Measurements from ENCODE around the gene UPF1.

UPF1 gene

GRCh38 chr19:18859676-18860301, 28.0 kb downstream of the UPF1 start:
- Histone ChIP-seq H3K9me3 (ENCODE audit: insufficient read depth, low read length) (no peaks in the 10 kb centered on the region), H3K9ac (ENCODE audit: low read length) (no peak overlapping the region), H3K27ac (ENCODE audit: low read depth, low read length) (no peak overlapping the region), H4K20me1 (ENCODE audit: low read depth, low read length) (no peaks in the 10 kb centered on the region; the same call in 1 of the 2 replicates), H3K27me3 (ENCODE audit: low read length) (no peaks in the 10 kb centered on the region), H3K79me2 (ENCODE audit: insufficient read depth, low read length) (no peaks in the 10 kb centered on the region), H3K9me2 (replicated peaks; ENCODE audit: insufficient read depth, low read length) (no peaks in the 10 kb centered on the region), H3F3A (ENCODE audit: insufficient read depth) (no peaks in the 10 kb centered on the region), H2AFZ (ENCODE audit: low read depth, low read length, severe bottlenecking) (no peak overlapping the region), H3K4me2 (ENCODE audit: low read depth, low read length, poor library complexity, severe bottlenecking) (no peak overlapping the region), H3K4me3 (ENCODE audit: insufficient read depth, low read length, poor library complexity, severe bottlenecking) (no peak overlapping the region), H3K36me3 (ENCODE audit: low read length) (no peaks in the 10 kb centered on the region)
- TF ChIP-seq, protein P1, sequence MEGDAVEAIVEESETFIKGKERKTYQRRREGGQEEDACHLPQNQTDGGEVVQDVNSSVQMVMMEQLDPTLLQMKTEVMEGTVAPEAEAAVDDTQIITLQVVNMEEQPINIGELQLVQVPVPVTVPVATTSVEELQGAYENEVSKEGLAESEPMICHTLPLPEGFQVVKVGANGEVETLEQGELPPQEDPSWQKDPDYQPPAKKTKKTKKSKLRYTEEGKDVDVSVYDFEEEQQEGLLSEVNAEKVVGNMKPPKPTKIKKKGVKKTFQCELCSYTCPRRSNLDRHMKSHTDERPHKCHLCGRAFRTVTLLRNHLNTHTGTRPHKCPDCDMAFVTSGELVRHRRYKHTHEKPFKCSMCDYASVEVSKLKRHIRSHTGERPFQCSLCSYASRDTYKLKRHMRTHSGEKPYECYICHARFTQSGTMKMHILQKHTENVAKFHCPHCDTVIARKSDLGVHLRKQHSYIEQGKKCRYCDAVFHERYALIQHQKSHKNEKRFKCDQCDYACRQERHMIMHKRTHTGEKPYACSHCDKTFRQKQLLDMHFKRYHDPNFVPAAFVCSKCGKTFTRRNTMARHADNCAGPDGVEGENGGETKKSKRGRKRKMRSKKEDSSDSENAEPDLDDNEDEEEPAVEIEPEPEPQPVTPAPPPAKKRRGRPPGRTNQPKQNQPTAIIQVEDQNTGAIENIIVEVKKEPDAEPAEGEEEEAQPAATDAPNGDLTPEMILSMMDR (IDR thresholded peaks at IDR 0.05; ENCODE audit: insufficient read depth, low read length, poor library complexity, severe bottlenecking), result no peak
- TF ChIP-seq EZH2phosphoT487 (conservative IDR thresholded peaks at IDR 0.05; ENCODE audit: low read length), result no peak

DNA sequence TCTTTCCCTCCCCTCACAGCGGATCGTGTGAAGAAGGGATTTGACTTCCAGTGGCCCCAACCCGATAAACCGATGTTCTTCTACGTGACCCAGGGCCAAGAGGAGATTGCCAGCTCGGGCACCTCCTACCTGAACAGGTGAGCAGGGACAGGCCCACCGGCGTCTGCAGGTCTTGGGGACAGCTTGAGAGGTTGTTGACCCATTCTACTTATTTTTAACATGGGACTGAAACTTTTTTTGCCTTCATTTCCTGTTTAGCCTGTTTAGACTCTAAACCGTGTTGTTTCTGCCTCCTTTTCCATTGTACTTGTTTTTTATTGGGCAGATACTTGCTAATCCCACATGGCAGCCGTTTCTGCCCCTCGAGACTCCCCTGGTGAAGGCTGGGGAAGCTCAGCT, 28.5 kb downstream of the UPF1 start:
- Histone ChIP-seq H3K27me3 (ENCODE audit: low read length) (no peaks in the 10 kb centered on the region), H3F3A (ENCODE audit: insufficient read depth) (no peaks in the 10 kb centered on the region), H3K79me2 (ENCODE audit: insufficient read depth, low read length) (no peaks in the 10 kb centered on the region), H4K20me1 (ENCODE audit: low read depth, low read length) (no peaks in the 10 kb centered on the region; the same call in 1 of the 2 replicates), H3K9me3 (ENCODE audit: insufficient read depth, low read length) (no peaks in the 10 kb centered on the region), H3K4me3 (ENCODE audit: insufficient read depth, low read length, poor library complexity, severe bottlenecking) (no peak overlapping the region), H3K9me2 (replicated peaks; ENCODE audit: insufficient read depth, low read length) (no peaks in the 10 kb centered on the region), H2AFZ (ENCODE audit: low read depth, low read length, severe bottlenecking) (no peak overlapping the region), H3K9ac (ENCODE audit: low read length) (no peak overlapping the region), H3K36me3 (ENCODE audit: low read length) (no peaks in the 10 kb centered on the region), H3K4me2 (ENCODE audit: low read depth, low read length, poor library complexity, severe bottlenecking) (no peak overlapping the region), H3K27ac (ENCODE audit: low read depth, low read length) (no peak overlapping the region)
- TF ChIP-seq, protein P1 (IDR thresholded peaks at IDR 0.05; ENCODE audit: insufficient read depth, low read length, poor library complexity, severe bottlenecking), result no peak
- TF ChIP-seq EZH2phosphoT487 (conservative IDR thresholded peaks at IDR 0.05; ENCODE audit: low read length), result no peak

DNA sequence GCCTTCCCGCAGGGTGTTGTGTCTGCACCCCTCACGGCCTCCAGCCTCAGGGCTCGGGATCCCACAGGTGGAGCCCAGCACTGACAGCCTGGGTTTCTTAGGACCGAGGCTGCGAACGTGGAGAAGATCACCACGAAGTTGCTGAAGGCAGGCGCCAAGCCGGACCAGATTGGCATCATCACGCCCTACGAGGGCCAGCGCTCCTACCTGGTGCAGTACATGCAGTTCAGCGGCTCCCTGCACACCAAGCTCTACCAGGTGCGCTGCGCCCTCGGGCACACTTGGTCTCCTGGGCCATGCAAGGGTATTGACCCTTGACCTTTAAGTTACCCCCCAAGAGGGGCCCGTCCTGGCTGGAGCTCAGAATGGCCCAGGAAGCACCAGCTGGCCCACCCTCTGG, 29.0 kb downstream of the UPF1 start:
- Histone ChIP-seq H3K9ac (ENCODE audit: low read length) (no peak overlapping the region), H3K4me2 (ENCODE audit: low read depth, low read length, poor library complexity, severe bottlenecking) (no peak overlapping the region), H3K79me2 (ENCODE audit: insufficient read depth, low read length) (no peaks in the 10 kb centered on the region), H3K27me3 (ENCODE audit: low read length) (no peaks in the 10 kb centered on the region), H3F3A (ENCODE audit: insufficient read depth) (no peaks in the 10 kb centered on the region), H4K20me1 (ENCODE audit: low read depth, low read length) (no peaks in the 10 kb centered on the region; the same call in 1 of the 2 replicates), H3K36me3 (ENCODE audit: low read length) (no peaks in the 10 kb centered on the region), H2AFZ (ENCODE audit: low read depth, low read length, severe bottlenecking) (no peak overlapping the region), H3K4me3 (ENCODE audit: insufficient read depth, low read length, poor library complexity, severe bottlenecking) (no peak overlapping the region), H3K27ac (ENCODE audit: low read depth, low read length) (no peak overlapping the region), H3K9me3 (ENCODE audit: insufficient read depth, low read length) (no peaks in the 10 kb centered on the region), H3K9me2 (replicated peaks; ENCODE audit: insufficient read depth, low read length) (no peaks in the 10 kb centered on the region)
- TF ChIP-seq, protein P1 (IDR thresholded peaks at IDR 0.05; ENCODE audit: insufficient read depth, low read length, poor library complexity, severe bottlenecking), result no peak
- TF ChIP-seq EZH2phosphoT487 (conservative IDR thresholded peaks at IDR 0.05; ENCODE audit: low read length), result no peak
